SK-N-DZ (cell line): ENCODE results near the gene ABCC6.
"Not testable (repeated sequence)": the region's sequence is repeated elsewhere in the genome, so short reads cannot be mapped to it uniquely, and the experiment has no call there.

Source experiments
- DNase-seq: peaks from one replicate; pipeline ENCODE4 v3.0.0-alpha.2; 2015; ENCODE audit warnings: low spot score

ABCC6 gene

GRCh38 chr16:16112450-16113053 is 110.7 kb downstream of the ABCC6 start:
- no peak for DNase-seq

- no peak for DNase-seq
Measured at GRCh38 chr16:16111639-16112038, 111.7 kb downstream of the ABCC6 start.

GRCh38 chr16:16110111-16110490 is 113.2 kb downstream of the ABCC6 start:
- no peak for DNase-seq

- no peak for DNase-seq
Measured at GRCh38 chr16:16109453-16110110, 113.7 kb downstream of the ABCC6 start.

- DNase-seq = no peak
Measured at GRCh38 chr16:16108759-16109158, 114.5 kb downstream of the ABCC6 start.

GRCh38 chr16:16107839-16108238 is 115.5 kb downstream of the ABCC6 start:
- DNase-seq = no peak

GRCh38 chr16:16106466-16106865 is 116.8 kb downstream of the ABCC6 start:
- no peak for DNase-seq

GRCh38 chr16:16105646-16106045 is 117.6 kb downstream of the ABCC6 start:
- no peak for DNase-seq

- not testable (repeated sequence) for DNase-seq
Measured at GRCh38 chr16:16104804-16105141, 118.5 kb downstream of the ABCC6 start.

- not testable (repeated sequence) for DNase-seq
Measured at GRCh38 chr16:16104132-16104803, 119.0 kb downstream of the ABCC6 start.

GRCh38 chr16:16102738-16103137 is 120.6 kb downstream of the ABCC6 start:
- DNase-seq = no peak

- peak; percentile 10 for DNase-seq
Measured at GRCh38 chr16:16101585-16101984, 121.7 kb downstream of the ABCC6 start.

GRCh38 chr16:16100631-16101030 is 122.7 kb downstream of the ABCC6 start:
- DNase-seq = no peak

GRCh38 chr16:16099320-16099719 is 124.0 kb downstream of the ABCC6 start:
- no peak for DNase-seq
